H9 (cell line): ENCODE data around the gene IBA57. TPM values are rescaled to one million over a fixed set of nuclear protein-coding genes. Genes with fewer than 3 reads are reported as not detected.
A peak's percentile ranks its signal among the peaks of the same experiment; 100 is the strongest.

Experiments
- DNase-seq: peaks from one replicate; pipeline ENCODE4 v3.0.0-alpha.2; 2017
- H2AFZ ChIP-seq: one replicate; pipeline ENCODE4 v1.6.1; 2013; ENCODE audit warnings: mild to moderate bottlenecking, low read length, control low read depth, moderate library complexity
- H2AK5ac ChIP-seq: 2 replicates; pipeline ENCODE4 v1.6.1; 2013; ENCODE audit warnings: low read length, control low read depth, mixed read lengths; ENCODE audit not compliant: insufficient read length
- H2BK120ac ChIP-seq: one replicate; pipeline ENCODE4 v1.6.1; 2013; ENCODE audit warnings: low read depth, mild to moderate bottlenecking, low read length, control low read depth, inconsistent platforms; ENCODE audit not compliant: poor library complexity, severe bottlenecking
- H2BK12ac ChIP-seq: 2 replicates; pipeline ENCODE4 v1.6.1; 2013; ENCODE audit warnings: low read length, control low read depth, mixed read lengths, low read depth; ENCODE audit not compliant: insufficient read length
- H2BK15ac ChIP-seq: 2 replicates; pipeline ENCODE4 v1.6.1; 2013; ENCODE audit warnings: low read depth, low read length, control low read depth
- H2BK20ac ChIP-seq: one replicate; pipeline ENCODE4 v1.6.1; 2013; ENCODE audit warnings: low read depth, mild to moderate bottlenecking, low read length, control low read depth, inconsistent platforms; ENCODE audit not compliant: poor library complexity, severe bottlenecking
- H2BK5ac ChIP-seq: 2 replicates; pipeline ENCODE4 v1.6.1; 2013; ENCODE audit warnings: low read length, control low read depth, mixed read lengths; ENCODE audit not compliant: insufficient read length
- H3K14ac ChIP-seq: 2 replicates; pipeline ENCODE4 v1.6.1; 2013; ENCODE audit warnings: low read length, control low read depth; ENCODE audit not compliant: insufficient read depth
- H3K18ac ChIP-seq: 2 replicates; pipeline ENCODE4 v1.6.1; 2013; ENCODE audit warnings: low read depth, mild to moderate bottlenecking, mixed read lengths, low read length, control low read depth; ENCODE audit not compliant: insufficient read length
- H3K23ac ChIP-seq: 2 replicates; pipeline ENCODE4 v1.6.1; 2013; ENCODE audit warnings: low read length, control low read depth, mixed read lengths, low read depth; ENCODE audit not compliant: insufficient read length
- H3K23me2 ChIP-seq: 2 replicates; pipeline ENCODE4 v1.6.1; 2013; ENCODE audit warnings: low read depth, mild to moderate bottlenecking, mixed read lengths, low read length, control low read depth; ENCODE audit not compliant: insufficient read length, poor library complexity, severe bottlenecking
- H3K27ac ChIP-seq: 2 replicates; pipeline ENCODE4 v1.5.1; 2013; ENCODE audit warnings: low read length, control low read depth, mixed read lengths, low read depth; ENCODE audit not compliant: insufficient read length
- H3K27me3 ChIP-seq: 2 replicates; pipeline ENCODE4 v1.6.1; 2013; ENCODE audit warnings: low read length, control low read depth, inconsistent platforms; ENCODE audit not compliant: insufficient read depth
- H3K4ac ChIP-seq: 2 replicates; pipeline ENCODE4 v1.6.1; 2013; ENCODE audit warnings: low read depth, mild to moderate bottlenecking, control low read depth, inconsistent platforms, low read length, moderate library complexity
- H3K4me1 ChIP-seq: 2 replicates; pipeline ENCODE4 v1.6.1; 2013; ENCODE audit warnings: low read length, control low read depth, inconsistent platforms; ENCODE audit not compliant: insufficient read depth
- H3K4me2 ChIP-seq: 2 replicates; pipeline ENCODE4 v1.6.1; 2013; ENCODE audit warnings: low read length, control low read depth, mixed read lengths; ENCODE audit not compliant: insufficient read length, insufficient read depth
- H3K56ac ChIP-seq: 2 replicates; pipeline ENCODE4 v1.6.1; 2013; ENCODE audit warnings: low read depth, mild to moderate bottlenecking, mixed read lengths, low read length, control low read depth; ENCODE audit not compliant: insufficient read length
- H3K79me1 ChIP-seq: 2 replicates; pipeline ENCODE4 v1.6.1; 2013; ENCODE audit warnings: low read depth, mild to moderate bottlenecking, moderate library complexity, low read length, control low read depth, inconsistent platforms; ENCODE audit not compliant: insufficient read depth, poor library complexity, severe bottlenecking
- H3K79me2 ChIP-seq: 2 replicates; pipeline ENCODE4 v1.6.1; 2013; ENCODE audit warnings: low read length, control low read depth, inconsistent platforms; ENCODE audit not compliant: insufficient read depth
- H3K9ac ChIP-seq: 2 replicates; pipeline ENCODE4 v1.6.1; 2013; ENCODE audit warnings: low read length, control low read depth, mixed read lengths; ENCODE audit not compliant: insufficient read length; ENCODE audit errors: extremely low read depth
- H3K9me3 ChIP-seq: one replicate; pipeline ENCODE4 v1.6.1; 2013; ENCODE audit warnings: low read depth, low read length, inconsistent platforms; ENCODE audit not compliant: control insufficient read depth
- H3T11ph ChIP-seq: one replicate; pipeline ENCODE4 v1.6.1; 2013; ENCODE audit warnings: mild to moderate bottlenecking, low read length, control low read depth, inconsistent platforms
- H4K20me1 ChIP-seq: one replicate; pipeline ENCODE4 v1.6.1; 2013; ENCODE audit not compliant: control insufficient read depth, insufficient read length, insufficient read depth
- H4K5ac ChIP-seq: 2 replicates; pipeline ENCODE4 v1.6.1; 2013; ENCODE audit warnings: low read depth, mild to moderate bottlenecking, mixed read lengths, low read length, control low read depth; ENCODE audit not compliant: insufficient read length
- H4K8ac ChIP-seq: replicated peaks from 2 replicates; pipeline ENCODE4 v1.6.1; 2013; ENCODE audit warnings: low read length, control low read depth, mixed read lengths, low read depth; ENCODE audit not compliant: insufficient read length
- H4K91ac ChIP-seq: 2 replicates; pipeline ENCODE4 v1.6.1; 2013; ENCODE audit warnings: low read depth, mild to moderate bottlenecking, moderate library complexity, mixed read lengths, low read length, control low read depth; ENCODE audit not compliant: insufficient read length
- H3K27ac Mint-ChIP-seq, 3 experiments: 2 replicates in 2 of 3; 3 replicates in 1 of 3; pipeline ENCODE4 v1.8.0; 2020 to 2021; ENCODE audit warnings: mixed read lengths in 3 of 3, mild to moderate bottlenecking in 1 of 3, moderate library complexity in 1 of 3
- H3K27me3 Mint-ChIP-seq: 2 replicates; pipeline ENCODE4 v1.8.0; 2021; ENCODE audit warnings: low read depth, mild to moderate bottlenecking, moderate library complexity, mixed read lengths
- H3K36me3 Mint-ChIP-seq, 3 experiments: 2 replicates in 2 of 3; 3 replicates in 1 of 3; pipeline ENCODE4 v1.8.0; 2020 to 2021; ENCODE audit warnings: low read depth in 3 of 3, mixed read lengths in 3 of 3; ENCODE audit not compliant: insufficient read depth in 1 of 3
- H3K4me1 Mint-ChIP-seq, 2 experiments: 2 replicates each; pipeline ENCODE4 v1.8.0; 2020; ENCODE audit warnings: mixed read lengths in 2 of 2
- H3K4me3 Mint-ChIP-seq, 2 experiments: 2 replicates in 1 of 2; 3 replicates in 1 of 2; pipeline ENCODE4 v1.8.0; 2020 to 2021; ENCODE audit warnings: mild to moderate bottlenecking in 2 of 2, mixed read lengths in 2 of 2, moderate library complexity in 1 of 2
- H3K9me3 Mint-ChIP-seq, 2 experiments: 2 replicates in 1 of 2; 3 replicates in 1 of 2; pipeline ENCODE4 v1.8.0; 2020; ENCODE audit warnings: mild to moderate bottlenecking in 2 of 2, mixed read lengths in 2 of 2, moderate library complexity in 1 of 2
- CTCF ChIP-seq: fragments of 200-600 bp; sonication (generic); conservative IDR thresholded peaks from 3 replicates; pipeline ENCODE4 v1.8.0; 2021; ENCODE audit warnings: antibody characterized with exemption, mild to moderate bottlenecking
- WGBS: extraction: QIAGEN DNeasy Blood & Tissue Kit; methylation state at CpG from one replicate; pipeline ENCODE4 v1.1.7; 2013; ENCODE audit warnings: missing lambda C conversion rate, low lambda C conversion rate, mixed read lengths; ENCODE audit not compliant: insufficient read length; ENCODE audit errors: extremely low coverage; 5-methylcytosine and 5-hydroxymethylcytosine counted together
- total RNA-seq: library from RNA; stranded (reverse); gene quantifications from 2 replicates; pipeline ENCODE4 v1.2.1, GENCODE V29; 2021

IBA57 gene
- total RNA-seq, 1 experiment from 2014 or later: 12.6 TPM

GRCh38 chr1:228170666-228171065 lies 5.1 kb downstream of the IBA57 start:
- Histone ChIP-seq H2BK20ac (no peak overlapping the region), H3K18ac (no peak overlapping the region), H2BK12ac (no peak overlapping the region), H2AK5ac (no peak overlapping the region), H3K4ac (no peak overlapping the region), H2AFZ (no peak overlapping the region), H2BK15ac (no peak overlapping the region), H2BK5ac (no peak overlapping the region), H3K4me1 (no peaks in the 10 kb centered on the region), H3K27ac (no peak overlapping the region), H3K79me2 (0 out of 2 replicates have a peak, but pooled peaks cover 1% of the 10 kb centered on the region), H3K56ac (no peak overlapping the region), H3K4me2 (no peak overlapping the region), H4K8ac (no peak overlapping the region), H4K20me1 (no peaks in the 10 kb centered on the region), H3K14ac (no peak overlapping the region; the same call in 1 of the 2 replicates), H4K91ac (no peak overlapping the region), H3K23me2 (no peaks in the 10 kb centered on the region), H3K27me3 (no peaks in the 10 kb centered on the region), H3K23ac (no peak overlapping the region), H3K9ac (no peak overlapping the region), H3T11ph (no peak overlapping the region), H4K5ac (no peak overlapping the region), H3K9me3 (no peaks in the 10 kb centered on the region), H2BK120ac (no peak overlapping the region), H3K79me1 (no peaks in the 10 kb centered on the region)
- Mint-ChIP-seq H3K27ac (peak overlapping the region; percentile 73 to 95 (median 75); a peak in 4 of 7 replicates), H3K36me3 (no peaks in the 10 kb centered on the region; a peak in 1 of 7 replicates), H3K27me3 (no peaks in the 10 kb centered on the region; the same call in none of the 2 replicates), H3K4me1 (peaks cover 5 to 6% of the 10 kb centered on the region in 2 experiments; a peak in 3 of 4 replicates), H3K9me3 (no peaks in the 10 kb centered on the region), H3K4me3 (no peak overlapping the region; a peak in 1 of 5 replicates)
- no peak for TF ChIP-seq CTCF
- DNase-seq: no peak
- WGBS: no CpG with 5 or more reads among the region's 7 CpGs
